Stimulated activated CD8-positive, alpha-beta memory T cell treated with anti-CD3 and anti-CD28 coated beads, Interleukin-12 subunit alpha, Interleukin-12 subunit beta, amount 100 ng/mL, for 24 hours (primary cell): ENCODE measurements around the gene TMEM163.
"Not testable (repeated sequence)": the region's sequence is repeated elsewhere in the genome, so short reads cannot be mapped to it uniquely, and the experiment has no call there.

Experiments used
- DNase-seq: peaks from one replicate; pipeline ENCODE4 v3.0.0-alpha.2; 2020; ENCODE audit errors: extremely low read depth

Gene TMEM163

DNA sequence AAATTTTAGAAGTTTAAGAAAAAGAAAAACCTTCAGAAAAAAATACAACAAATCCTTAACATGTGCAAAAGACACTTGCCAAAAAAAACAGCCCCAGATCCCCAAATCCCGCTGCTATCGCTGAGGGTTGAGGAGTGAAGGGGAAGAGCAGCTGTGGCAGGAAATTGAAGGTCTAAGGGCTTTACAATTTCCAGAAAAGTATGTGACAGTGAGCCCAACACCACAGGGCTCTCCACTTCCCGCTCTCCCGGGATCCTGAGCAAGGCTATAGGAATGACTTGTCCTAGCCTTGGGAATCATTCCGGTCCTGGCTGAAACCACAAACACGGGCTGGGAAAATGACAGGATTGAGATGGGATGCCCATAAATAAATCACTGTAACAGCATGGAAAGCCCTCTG is 191.4 kb downstream of the TMEM163 start:
- DNase-seq, result no peak

DNA sequence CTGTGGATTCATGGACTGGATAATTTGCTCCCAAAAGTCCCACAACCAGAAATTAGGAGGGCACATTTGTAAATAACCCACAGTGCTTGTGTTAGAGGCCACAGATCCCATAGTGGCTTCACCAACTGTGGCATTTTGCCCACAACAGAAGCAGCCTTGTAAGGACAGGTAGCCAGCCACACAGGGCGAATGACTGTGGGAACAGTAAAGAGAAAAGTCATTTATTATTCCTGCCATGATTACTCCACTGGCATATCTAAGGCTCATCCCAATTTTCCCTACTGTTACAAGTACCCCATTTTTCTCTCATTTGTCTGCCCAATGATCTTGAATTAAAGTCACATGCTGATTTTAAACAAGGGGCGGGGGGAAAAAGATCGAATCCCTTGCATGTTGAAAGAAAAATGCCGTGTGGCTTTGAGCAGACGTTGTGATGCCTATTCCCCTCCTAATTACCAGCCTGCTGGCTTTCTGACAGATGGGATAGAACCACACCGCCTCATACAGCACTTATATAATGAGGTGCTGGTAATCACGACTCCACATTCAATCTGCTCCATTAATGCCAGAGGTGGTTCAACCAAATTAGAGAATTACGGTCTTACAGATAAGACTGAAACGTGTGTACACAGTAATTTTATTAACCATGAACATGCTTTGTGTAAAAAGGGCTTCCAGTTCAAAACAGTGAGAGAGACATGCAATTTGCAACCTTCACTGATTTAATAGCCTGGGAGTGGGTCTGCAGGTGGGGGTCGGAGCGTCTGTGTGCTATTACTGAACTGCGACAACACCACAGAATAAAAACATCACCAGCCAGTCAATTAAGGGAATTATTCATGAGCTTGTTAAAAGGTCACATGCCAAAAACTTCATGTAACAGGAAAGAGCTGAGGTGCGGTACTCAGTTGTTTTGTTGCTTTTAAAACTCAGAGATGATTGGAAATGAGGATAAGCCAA is 196.0 kb downstream of the TMEM163 start:
- no peak for DNase-seq

DNA sequence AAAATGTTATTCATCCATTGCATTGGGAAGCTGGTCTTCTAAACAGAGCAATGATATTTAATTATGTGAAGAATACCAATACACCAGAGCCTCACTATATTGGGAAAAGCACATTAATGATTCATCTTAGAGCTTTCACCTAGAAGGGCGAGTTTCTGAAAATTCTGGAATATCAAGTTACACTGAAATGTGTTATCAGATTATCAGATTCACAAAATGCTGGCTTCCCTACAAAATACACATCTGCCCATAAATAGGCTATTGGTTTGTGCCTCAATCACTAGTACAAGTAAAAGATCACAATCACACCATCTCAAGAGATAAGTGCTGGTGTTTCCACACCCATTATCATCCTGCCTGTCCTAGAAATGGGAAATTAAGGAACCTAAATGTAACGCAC is 200.7 kb downstream of the TMEM163 start:
- no peak for DNase-seq

DNA sequence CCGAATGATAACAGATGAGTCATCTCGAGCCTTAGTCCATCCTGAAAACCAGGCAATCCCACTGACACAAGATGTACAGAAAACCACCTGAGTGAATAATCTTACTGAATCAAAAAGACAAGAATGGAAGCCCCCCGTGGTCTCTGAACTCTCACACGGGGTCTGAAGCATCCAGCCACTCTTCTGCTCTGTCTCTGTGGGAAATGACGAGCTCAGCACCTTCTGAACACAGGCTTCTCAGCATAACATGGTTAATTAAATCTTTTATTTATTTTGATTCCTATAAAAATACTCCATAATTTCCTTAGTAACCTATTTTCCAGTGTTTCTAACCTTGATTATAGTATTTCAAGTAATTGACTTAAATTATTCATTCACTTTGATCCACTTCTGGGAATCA is 203.7 kb downstream of the TMEM163 start:
- no peak for DNase-seq

DNA sequence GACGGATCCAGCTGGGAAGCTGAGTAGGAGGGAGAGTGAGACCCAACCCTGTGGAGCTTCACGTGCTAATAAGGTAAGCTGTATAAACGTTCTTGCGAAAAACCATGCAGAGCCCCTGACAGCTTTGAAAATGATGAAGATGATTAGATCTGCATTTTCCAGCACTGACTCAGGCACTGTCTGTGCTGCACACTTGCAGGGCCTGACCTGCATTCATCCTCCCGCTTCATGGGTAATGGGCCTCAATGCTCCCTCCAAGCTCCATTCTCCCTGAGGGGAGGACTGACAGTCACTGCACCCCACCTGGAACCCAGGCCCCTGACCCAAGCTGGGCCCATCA is 205.4 kb downstream of the TMEM163 start:
- no peak for DNase-seq

DNA sequence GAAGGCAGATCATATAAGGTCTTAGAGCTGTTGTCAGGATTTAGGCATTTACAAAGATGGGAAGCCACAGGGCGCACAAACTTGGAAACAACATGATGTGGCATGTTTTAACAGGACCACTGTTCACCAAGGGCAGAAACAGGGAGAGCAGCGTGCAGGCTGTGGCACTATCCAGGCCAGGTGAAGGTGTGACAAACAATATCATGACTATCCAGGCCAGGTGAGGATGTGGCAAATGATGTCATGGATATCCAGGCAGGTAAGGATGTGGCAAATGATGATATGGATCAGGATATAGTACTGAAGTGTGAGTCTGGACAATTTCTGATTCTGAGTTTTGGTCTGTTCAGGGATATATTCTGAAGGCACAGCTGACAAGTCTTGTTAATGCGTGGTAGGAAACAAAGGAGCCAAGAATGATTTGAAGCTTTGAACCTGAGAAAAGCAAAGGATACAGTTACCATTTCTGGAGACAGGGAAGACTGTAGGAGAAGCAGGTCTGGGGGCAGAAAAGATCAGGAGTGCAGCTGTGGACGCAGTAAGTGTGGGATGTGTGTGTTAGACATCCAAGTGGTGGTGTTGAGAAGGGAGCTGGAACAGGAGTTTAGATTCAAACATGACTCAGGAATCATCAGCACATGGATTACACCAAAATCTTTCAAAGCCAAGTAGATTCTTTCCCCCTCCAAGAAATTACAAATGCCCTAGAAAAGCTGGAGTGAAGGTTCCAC is 205.9 kb downstream of the TMEM163 start:
- DNase-seq, result no peak

DNA sequence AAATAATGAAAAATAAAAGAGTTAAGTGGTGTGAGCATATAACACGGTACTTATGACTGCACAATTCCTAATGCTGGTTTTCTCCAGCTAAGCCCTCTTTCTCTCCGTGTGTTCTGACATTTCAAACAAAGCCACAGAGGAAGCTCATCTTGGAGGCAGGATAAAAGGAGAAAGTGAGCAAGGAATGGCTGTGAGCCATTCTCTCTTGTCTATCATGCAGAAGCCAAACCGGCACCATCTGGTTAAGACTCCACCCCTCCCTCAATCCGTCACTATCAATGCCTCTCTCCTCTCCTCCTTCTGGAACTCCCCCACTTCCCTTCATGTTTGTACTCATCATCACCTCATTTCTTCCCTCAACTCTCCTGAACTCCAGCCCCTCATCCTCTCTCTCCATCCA is 210.4 kb downstream of the TMEM163 start:
- DNase-seq, result no peak

DNA sequence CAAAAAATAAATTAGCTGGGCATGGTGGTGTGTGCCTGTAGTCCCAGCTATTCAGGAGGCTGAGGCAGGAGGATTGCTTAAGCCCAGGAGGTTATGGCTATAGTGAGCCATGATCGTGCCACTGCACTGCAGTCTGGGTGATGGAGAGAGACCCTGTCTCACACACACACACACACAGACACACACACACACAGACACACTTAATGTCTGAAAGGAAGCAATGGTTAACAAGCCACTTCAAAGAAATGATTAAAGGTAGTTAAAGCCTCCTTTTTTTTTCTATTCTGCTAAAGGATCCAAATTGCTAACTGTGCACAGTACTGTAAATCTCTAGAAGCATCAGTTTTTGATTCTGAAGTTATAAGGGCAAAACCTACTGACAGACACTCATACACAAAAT is 211.1 kb downstream of the TMEM163 start:
- no peak for DNase-seq

DNA sequence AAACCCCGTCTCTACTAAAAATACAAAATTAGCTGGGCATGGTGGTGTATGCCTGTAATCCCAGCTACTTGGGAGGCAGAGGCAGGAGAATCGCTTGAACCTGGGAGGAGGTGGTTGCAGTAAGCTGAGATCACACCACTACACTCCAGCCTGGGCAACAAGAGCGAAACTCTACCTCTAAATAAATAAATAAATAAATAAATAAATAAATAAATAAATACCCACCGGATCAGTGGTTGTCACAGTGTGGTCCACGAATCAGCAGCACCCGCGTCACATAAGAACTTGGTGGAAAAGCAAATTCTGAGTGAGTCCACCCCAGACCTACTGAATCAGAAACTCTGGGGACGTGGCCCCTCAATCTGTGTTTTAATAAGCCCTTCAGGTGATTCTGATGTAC is 211.6 kb downstream of the TMEM163 start:
- not testable (repeated sequence) for DNase-seq

DNA sequence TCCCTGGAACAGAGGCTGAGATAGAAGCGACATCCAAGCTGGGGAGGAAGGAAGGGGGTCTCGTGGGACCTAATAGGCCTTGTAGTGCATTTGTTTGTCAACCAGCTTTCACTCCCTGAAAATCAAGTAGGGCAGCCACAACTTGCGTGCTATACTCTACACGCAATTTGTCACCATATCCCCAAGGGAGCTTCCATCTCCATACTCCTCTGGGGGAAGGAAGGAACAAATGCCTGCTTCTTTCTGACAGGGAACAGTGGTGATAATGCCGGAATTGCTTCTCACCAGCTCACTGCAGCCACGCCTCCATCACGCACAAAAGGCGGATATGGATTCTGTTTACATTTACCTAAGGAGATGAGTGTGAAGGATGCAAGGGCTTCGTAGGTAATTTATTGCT is 213.4 kb downstream of the TMEM163 start:
- no peak for DNase-seq

DNA sequence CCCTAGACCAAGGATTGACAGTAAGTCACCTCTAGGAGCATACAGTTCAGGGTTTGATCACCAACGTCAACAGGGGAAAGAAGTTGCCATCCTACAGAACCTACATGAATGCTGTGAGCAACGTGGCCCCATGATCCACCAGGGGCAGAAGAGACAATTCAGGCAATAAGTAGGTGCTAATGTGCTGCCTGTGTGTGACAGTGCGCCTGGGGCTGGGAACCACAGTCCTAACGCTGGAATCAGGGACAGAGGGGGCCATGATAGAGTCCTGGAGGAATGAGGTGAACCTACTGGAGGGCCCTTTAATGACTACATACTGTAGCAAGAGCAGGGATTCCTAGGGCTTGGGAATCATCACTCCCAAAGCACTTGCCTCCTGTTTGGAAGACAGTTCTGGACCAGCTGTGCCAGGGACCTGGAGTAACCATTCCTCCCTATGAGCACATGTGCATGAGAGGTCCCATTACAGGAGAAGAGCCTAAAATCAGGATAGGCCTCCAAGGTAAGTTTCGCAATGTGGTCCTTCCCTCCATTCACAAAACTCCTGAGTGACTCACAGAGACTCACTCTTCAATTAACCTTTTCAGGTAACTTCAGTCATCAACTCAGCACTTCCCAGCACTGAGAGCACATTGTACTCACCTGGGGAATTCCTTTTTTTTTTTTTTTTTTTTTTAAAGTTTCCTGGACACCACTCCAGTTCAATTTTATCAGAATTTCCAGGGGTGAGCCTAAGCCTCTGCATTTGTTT is 214.0 kb downstream of the TMEM163 start:
- no peak for DNase-seq

DNA sequence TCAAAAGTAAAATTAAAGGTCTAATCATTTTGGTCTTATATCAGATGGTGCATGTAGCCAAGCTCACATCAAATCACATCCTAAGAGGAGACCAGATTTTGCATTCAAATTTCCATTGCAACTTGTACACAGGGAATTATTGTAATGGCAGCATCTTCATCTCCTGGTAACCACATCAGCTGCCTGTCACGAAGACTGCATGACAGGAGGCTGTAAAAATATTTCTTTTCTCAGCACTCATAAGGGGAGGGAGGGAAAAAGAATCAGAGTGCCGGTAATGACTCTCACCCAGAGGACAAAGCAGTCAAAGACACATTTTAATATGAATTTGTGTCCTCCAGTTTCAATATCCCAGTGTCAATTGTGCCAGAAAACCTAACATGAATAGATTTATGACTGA is 216.7 kb downstream of the TMEM163 start:
- no peak for DNase-seq

DNA sequence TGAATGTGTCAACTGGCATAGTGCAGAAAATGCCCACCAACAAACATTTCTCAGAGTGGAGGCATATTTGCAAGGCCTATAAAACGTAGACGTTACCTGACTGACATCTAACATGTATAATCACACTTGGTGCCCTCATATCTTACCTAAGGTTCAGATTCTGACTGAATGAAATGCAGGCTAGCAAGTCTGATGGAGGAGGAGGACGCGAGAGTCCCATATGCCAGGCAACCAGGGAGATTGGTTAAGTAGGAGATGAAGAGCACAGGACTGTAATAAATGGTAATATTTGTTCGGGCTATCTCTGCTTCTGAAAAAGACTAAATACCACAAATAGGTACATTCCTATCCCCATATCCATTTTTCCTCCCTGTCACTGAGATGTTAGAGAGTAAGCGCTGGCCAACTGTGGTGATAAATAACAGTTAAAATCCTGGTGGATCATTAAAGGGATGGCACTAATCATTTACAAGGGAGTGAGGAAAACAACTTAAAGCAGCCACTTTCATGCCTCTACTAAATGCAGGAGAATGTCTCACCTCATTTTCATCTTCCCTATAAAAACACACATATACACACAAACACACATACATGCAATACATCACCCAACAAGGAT is 217.2 kb downstream of the TMEM163 start:
- DNase-seq, result no peak

DNA sequence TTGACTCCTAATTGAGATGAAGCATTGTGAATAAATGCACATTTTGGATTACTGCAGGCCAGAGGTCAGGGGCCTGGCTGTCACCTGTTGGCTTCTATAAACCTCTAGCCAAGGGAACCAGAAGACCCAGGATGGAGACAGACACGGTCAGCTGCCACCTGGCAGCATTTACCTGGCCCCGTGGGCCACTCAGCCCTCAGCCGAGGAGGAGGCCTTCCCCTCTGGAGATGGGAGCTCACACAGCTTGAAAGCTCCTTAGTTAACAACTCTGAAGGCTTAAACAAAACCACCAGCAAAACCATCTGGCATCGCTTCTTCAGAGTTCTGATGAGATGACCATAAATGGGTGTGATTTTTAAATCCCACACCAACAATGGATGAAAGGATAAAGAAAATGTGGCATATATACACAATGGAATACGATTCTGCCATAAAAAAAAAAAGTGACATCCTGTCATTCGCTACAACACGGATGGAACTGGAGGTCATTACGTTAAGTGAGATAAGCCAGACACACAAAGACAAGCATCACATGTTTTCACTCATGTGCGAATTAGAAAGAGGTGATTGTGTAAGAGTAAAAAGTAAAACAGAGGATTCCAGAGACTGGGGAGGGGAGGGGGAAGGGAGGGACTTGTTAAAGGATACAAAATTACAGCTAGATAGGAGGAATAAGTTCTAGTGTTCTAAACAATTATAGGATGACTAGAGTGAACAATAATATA is 218.4 kb downstream of the TMEM163 start:
- DNase-seq, result no peak

DNA sequence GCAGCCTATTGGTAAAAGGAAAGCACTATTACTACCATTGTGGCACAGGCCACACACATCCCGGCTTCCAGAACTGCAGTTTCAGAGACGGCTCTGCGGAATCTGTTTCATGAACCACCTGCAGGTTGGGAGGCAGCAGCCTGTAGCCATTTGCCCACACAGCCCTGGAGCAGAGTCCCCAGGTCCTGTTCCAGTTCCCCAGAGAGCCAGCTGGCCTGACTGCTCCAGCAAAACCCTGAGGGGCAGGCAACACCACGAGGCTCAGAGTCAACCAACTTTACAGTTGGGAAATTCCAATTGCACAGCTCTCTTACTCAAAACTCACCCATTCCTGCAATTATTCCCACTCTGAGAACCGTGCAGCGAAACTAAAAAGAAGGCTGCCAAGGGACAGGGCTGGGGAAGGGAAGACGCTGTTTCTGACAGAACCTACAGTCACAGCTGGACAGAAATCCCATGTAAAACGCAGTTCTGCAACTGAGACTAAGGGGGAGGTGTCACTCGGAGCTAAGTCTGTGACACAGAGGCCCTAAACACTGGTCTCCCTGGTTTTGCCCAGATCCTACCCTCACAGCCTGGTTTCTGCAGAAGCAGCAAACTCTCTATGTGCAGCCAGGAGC is 219.4 kb downstream of the TMEM163 start:
- no peak for DNase-seq

DNA sequence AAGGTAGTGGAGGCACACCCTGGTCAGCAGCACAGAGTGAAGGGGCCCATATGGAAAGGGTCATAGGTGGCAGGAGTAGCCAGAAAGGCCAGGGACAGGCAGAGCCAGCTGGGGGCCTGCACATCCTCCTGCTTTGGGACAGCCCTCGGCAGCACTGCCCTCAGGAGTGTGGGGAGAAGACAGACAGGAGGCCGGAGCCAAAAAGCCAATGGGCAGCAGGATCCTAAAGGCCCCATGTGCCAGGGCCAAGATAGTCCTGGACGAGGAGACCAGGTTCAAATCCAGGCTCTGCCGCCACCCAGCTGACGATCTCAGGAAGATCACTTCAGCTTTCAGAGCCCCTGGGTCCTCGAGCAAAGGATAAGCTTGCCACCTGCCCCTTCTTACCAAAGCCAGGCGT is 220.1 kb downstream of the TMEM163 start:
- no peak for DNase-seq

DNA sequence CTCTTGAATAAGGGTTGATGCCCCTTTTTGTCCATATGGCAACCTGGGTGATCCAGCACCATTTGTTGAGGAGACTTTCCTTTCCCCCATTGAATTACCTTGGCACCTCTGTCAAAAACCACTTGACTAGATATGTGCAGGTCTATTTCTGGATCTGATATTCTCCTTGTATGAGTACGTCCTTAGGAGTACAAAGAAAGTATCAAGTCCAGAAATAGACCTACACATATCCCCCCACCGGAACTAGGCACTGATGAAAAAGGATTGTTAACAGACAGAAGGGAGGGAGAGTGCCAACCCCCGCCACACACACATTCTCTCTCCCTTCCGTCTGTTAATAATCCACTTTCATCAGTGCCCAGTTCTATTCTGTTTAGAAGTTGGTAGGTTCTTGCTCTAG is 225.0 kb downstream of the TMEM163 start:
- DNase-seq, result no peak

DNA sequence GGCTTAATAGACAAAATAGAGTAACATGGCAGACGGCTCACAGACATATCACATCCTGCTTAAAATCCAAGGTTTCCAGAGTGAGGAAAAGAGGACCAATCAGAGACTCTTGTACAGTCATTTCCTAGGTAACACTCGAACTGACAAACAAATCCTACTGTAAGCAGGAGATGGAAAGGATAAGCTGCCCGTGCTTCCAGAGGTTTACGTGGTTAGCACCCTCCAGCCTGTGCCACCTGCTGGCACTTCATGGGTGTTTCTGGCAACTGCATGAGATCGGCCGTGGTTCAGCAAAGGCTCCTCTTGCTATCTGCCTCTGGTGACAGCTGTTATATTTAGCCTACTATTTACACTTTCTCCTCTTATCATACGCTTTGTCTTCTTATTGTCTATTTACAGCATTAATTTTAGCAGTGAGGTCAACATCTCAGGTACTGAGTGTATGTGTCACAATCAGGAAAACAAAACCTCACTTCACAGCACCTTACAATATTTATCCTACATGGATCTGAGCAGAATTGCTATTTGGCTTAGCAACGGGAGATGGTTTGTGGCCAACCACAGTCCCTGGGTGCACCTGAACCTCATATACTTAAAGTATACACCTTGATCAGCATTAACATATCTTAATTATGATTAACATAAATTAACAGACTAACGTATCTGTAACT is 226.9 kb downstream of the TMEM163 start:
- no peak for DNase-seq

DNA sequence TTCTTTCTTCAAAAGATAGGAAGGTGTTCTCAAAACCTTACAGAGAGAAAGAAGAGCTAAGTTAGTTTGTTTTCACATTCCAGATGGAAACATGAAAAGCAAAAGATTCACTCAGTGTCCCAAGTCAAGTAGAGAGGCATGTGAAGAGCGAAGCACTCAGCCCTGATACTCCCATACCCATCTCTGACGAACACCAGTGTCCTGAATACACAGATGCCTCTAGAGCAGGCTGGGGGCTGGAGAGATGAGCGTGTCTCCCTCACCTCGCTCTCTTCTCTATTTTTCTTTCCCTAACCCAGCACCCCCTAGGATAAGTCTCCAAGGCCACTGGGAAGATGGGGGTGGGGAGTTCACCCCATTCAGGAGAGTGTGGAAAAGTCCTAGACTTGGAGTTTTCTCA is 227.8 kb downstream of the TMEM163 start:
- DNase-seq, result no peak

DNA sequence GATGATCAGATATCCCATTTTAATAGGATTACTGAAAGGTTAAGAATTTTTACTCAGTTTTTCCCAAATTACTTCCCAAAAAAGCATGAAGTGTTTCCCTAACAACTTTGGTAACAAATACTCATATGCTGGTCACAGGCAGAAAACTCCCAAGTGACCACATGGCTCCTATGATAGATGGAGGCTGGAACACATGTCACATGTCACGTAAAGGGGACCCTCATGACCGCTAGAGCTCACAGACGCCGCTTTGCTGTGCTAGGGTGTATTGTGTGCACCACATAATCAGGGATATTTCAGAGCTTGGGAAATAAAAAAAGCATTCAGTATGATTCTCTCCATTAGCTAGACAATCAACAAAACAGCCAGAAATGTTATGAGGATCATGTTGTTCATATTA is 228.2 kb downstream of the TMEM163 start:
- no peak for DNase-seq
